T-helper 17 cell (primary cell): ENCODE results near the gene OR1M1. TPM values are rescaled to one million over a fixed set of nuclear protein-coding genes. Genes with fewer than 3 reads are reported as not detected.
A peak's percentile ranks its signal among the peaks of the same experiment; 100 is the strongest.

Source experiments
- ATAC-seq: fragments of 150-1000 bp; cut with Tn5 transposase; 2 replicates; pipeline ENCODE4 v1.10.0; 2021; ENCODE audit warnings: mild to moderate bottlenecking, moderate library complexity
- DNase-seq, 3 donors: peaks; one replicate each; pipeline versions ENCODE4 v3.0.0 to v3.0.0-alpha.2; 2020 to 2021
- H3K9me3 ChIP-seq: one replicate; pipeline ENCODE4 v1.7.0; 2013; ENCODE audit warnings: low read length, mild to moderate bottlenecking; ENCODE audit not compliant: control insufficient read depth, poor library complexity, severe bottlenecking
- H3K27ac Mint-ChIP-seq: one replicate; pipeline ENCODE4 v1.8.0; 2022; ENCODE audit warnings: mild to moderate bottlenecking, moderate library complexity, mixed read lengths
- H3K27me3 Mint-ChIP-seq: one replicate; pipeline ENCODE4 v1.8.0; 2022; ENCODE audit warnings: mixed read lengths
- H3K36me3 Mint-ChIP-seq: one replicate; pipeline ENCODE4 v1.8.0; 2022; ENCODE audit warnings: low read depth, mixed read lengths
- H3K4me1 Mint-ChIP-seq: one replicate; pipeline ENCODE4 v1.8.0; 2022; ENCODE audit warnings: mild to moderate bottlenecking, mixed read lengths
- H3K4me3 Mint-ChIP-seq: one replicate; pipeline ENCODE4 v1.8.0; 2022; ENCODE audit warnings: mild to moderate bottlenecking, moderate library complexity, mixed read lengths
- total RNA-seq, 4 donors: library from RNA in 2 of 4; stranded (reverse) in 2 of 4; gene quantifications; one replicate each; pipeline ENCODE4 v1.2.3 and lab custom pipeline; 2022 to 2026

Gene OR1M1
- total RNA-seq, 2 donors from 2014 or later = not detected

- H3K9me3 ChIP-seq = no peaks in the 10 kb centered on the region
- DNase-seq (no peak), ATAC-seq (no peak)
- Mint-ChIP-seq H3K27ac (no peak overlapping the region), H3K36me3 (no peaks in the 10 kb centered on the region), H3K4me1 (peaks cover 2% of the 10 kb centered on the region), H3K27me3 (peaks cover 34% of the 10 kb centered on the region), H3K4me3 (no peak overlapping the region)
Observed at GRCh38 chr19:9116547-9116946, 29.7 kb downstream of the OR1M1 start.

- H3K9me3 ChIP-seq = no peaks in the 10 kb centered on the region
- peaks cover 40% of the 10 kb centered on the region for H3K27me3 Mint-ChIP-seq
- ATAC-seq (no peak), DNase-seq (no peak)
- no peak within 1 kb of the TSS for H3K4me3 Mint-ChIP-seq
- H3K4me1 Mint-ChIP-seq = peaks cover 9% of the 10 kb centered on the region
- no peak within 1 kb of the TSS for H3K27ac Mint-ChIP-seq
- H3K36me3 Mint-ChIP-seq = peaks cover 5% of the 10 kb centered on the region
Observed at GRCh38 chr19:9126900-9127405, 40.1 kb downstream of the OR1M1 start, which contains the start of gene OR7G3. Gene OR7G3, minus strand, starts transcription at chr19:9126950. Its CDS starts 0 bp downstream, at chr19:9126950.

- H3K27me3 Mint-ChIP-seq = peaks cover 33% of the 10 kb centered on the region
- no peaks in the 10 kb centered on the region for H3K9me3 ChIP-seq
- ATAC-seq = no peak
- H3K4me1 Mint-ChIP-seq = peaks cover 9% of the 10 kb centered on the region
- peaks cover 5% of the 10 kb centered on the region for H3K36me3 Mint-ChIP-seq
- no peak for DNase-seq
- H3K27ac Mint-ChIP-seq = no peak overlapping the region
- H3K4me3 Mint-ChIP-seq = no peak overlapping the region
Observed at GRCh38 chr19:9128171-9128570, 41.3 kb downstream of the OR1M1 start.

- H3K9me3 ChIP-seq = no peaks in the 10 kb centered on the region
- no peak for DNase-seq
- no peak for ATAC-seq
- Mint-ChIP-seq H3K4me1 (peaks cover 9% of the 10 kb centered on the region), H3K4me3 (no peak overlapping the region), H3K27me3 (peaks cover 26% of the 10 kb centered on the region), H3K27ac (no peak overlapping the region), H3K36me3 (peaks cover 5% of the 10 kb centered on the region)
Observed at GRCh38 chr19:9130965-9131364, 44.1 kb downstream of the OR1M1 start.

GRCh38 chr19:9132422-9132821, 45.6 kb downstream of the OR1M1 start:
- Mint-ChIP-seq H3K4me3 (no peak overlapping the region), H3K27ac (no peak overlapping the region), H3K27me3 (peaks cover 20% of the 10 kb centered on the region), H3K36me3 (peaks cover 2% of the 10 kb centered on the region), H3K4me1 (peaks cover 9% of the 10 kb centered on the region)
- ATAC-seq (no peak), DNase-seq (no peak)
- H3K9me3 ChIP-seq = no peaks in the 10 kb centered on the region

- peak overlapping the region; percentile 97 for H3K27ac Mint-ChIP-seq
- ATAC-seq = peak; percentile 3
Observed at GRCh38 chr19:9139609-9140158, 52.8 kb downstream of the OR1M1 start.

GRCh38 chr19:9140159-9140874, 53.5 kb downstream of the OR1M1 start, which contains the start of gene ZNF317:
Gene ZNF317, plus strand, starts transcription at chr19:9140397. Its CDS starts 15,620 bp downstream, at chr19:9156017.
- H3K36me3 Mint-ChIP-seq = no peaks in the 10 kb centered on the region
- peak within 1 kb of the TSS; percentile 97 for H3K27ac Mint-ChIP-seq
- ATAC-seq = peak; percentile 94
- H3K27me3 Mint-ChIP-seq = peaks cover 8% of the 10 kb centered on the region
- DNase-seq = peak; percentile 71 to 81 (median 77)
- no peaks in the 10 kb centered on the region for H3K9me3 ChIP-seq
- H3K4me1 Mint-ChIP-seq = peaks cover 20% of the 10 kb centered on the region
- peak within 1 kb of the TSS; percentile 99 for H3K4me3 Mint-ChIP-seq

More at GRCh38 chr19:9139609-9140158, 52.8 kb downstream of the OR1M1 start:
- Mint-ChIP-seq H3K4me3 (peak overlapping the region; percentile 99), H3K36me3 (no peaks in the 10 kb centered on the region), H3K4me1 (peaks cover 20% of the 10 kb centered on the region), H3K27me3 (peaks cover 8% of the 10 kb centered on the region)
- no peaks in the 10 kb centered on the region for H3K9me3 ChIP-seq
- no peak for DNase-seq

- Mint-ChIP-seq H3K27ac (no peak overlapping the region), H3K4me3 (no peak overlapping the region), H3K27me3 (no peaks in the 10 kb centered on the region), H3K4me1 (peaks cover 32% of the 10 kb centered on the region), H3K36me3 (no peaks in the 10 kb centered on the region)
- no peak for DNase-seq
- H3K9me3 ChIP-seq = no peaks in the 10 kb centered on the region
- no peak for ATAC-seq
Observed at GRCh38 chr19:9144920-9145319, 58.1 kb downstream of the OR1M1 start.

Other genes with a start within 250 kb of the OR1M1 start
- under 1 TPM in 1 of 2 donors, not detected in 1; 0.05 TPM for gene MUC16, start 76.7 kb upstream of the OR1M1 start, total RNA-seq
- gene OR7G2, start 20.4 kb downstream of the OR1M1 start, total RNA-seq = not detected
- gene OR7G1, start 28.7 kb downstream of the OR1M1 start, total RNA-seq = not detected
- not detected for gene OR7G3, start 39.9 kb downstream of the OR1M1 start, total RNA-seq
- gene ZNF317, start 53.3 kb downstream of the OR1M1 start, total RNA-seq = 10 to 100 TPM; 66.2 to 77.4 TPM
- gene OR7D2, start 91.9 kb downstream of the OR1M1 start, total RNA-seq = not detected
- not detected for gene OR7D4, start 132.5 kb downstream of the OR1M1 start, total RNA-seq
- gene OR7E24, start 163.9 kb downstream of the OR1M1 start, total RNA-seq = not detected
- gene ZNF699, start 222.8 kb downstream of the OR1M1 start, total RNA-seq = 10 to 100 TPM; 11.3 to 12.0 TPM
- gene ZNF559, start 237.1 kb downstream of the OR1M1 start, total RNA-seq = 10 to 100 TPM in 1 of 2 donors, 1 to 10 TPM in 1; 5.3 to 16.6 TPM